Measurements from ENCODE around the gene WIPF1. TPM values are rescaled to one million over a fixed set of nuclear protein-coding genes. Genes with fewer than 3 reads are reported as not detected.
A peak's percentile ranks its signal among the peaks of the same experiment; 100 is the strongest.

The WIPF1 gene
- total RNA-seq, 2 donors from 2014 or later, result 50.4 to 58.8 TPM

GRCh38 chr2:174610243-174610995, 12.8 kb upstream of the WIPF1 start:
- DNase-seq (ENCODE audit: low spot score), result no peak
- H3K9me3 ChIP-seq, result no peaks in the 10 kb centered on the region
- H3K36me3 ChIP-seq, result no peaks in the 10 kb centered on the region
- no peak overlapping the region for H3K27ac ChIP-seq
- no peak for ATAC-seq (ENCODE audit: insufficient number of reproducible peaks, low FRiP score, low read depth)
- H3K27me3 ChIP-seq (replicated peaks; ENCODE audit: insufficient read depth), result no peaks in the 10 kb centered on the region
- TF ChIP-seq, protein P1, sequence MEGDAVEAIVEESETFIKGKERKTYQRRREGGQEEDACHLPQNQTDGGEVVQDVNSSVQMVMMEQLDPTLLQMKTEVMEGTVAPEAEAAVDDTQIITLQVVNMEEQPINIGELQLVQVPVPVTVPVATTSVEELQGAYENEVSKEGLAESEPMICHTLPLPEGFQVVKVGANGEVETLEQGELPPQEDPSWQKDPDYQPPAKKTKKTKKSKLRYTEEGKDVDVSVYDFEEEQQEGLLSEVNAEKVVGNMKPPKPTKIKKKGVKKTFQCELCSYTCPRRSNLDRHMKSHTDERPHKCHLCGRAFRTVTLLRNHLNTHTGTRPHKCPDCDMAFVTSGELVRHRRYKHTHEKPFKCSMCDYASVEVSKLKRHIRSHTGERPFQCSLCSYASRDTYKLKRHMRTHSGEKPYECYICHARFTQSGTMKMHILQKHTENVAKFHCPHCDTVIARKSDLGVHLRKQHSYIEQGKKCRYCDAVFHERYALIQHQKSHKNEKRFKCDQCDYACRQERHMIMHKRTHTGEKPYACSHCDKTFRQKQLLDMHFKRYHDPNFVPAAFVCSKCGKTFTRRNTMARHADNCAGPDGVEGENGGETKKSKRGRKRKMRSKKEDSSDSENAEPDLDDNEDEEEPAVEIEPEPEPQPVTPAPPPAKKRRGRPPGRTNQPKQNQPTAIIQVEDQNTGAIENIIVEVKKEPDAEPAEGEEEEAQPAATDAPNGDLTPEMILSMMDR (IDR thresholded peaks at IDR 0.05), result no peak
- no peak overlapping the region for H3K4me3 ChIP-seq
- peaks cover 37 to 73% of the 10 kb centered on the region in 2 donors for H3K4me1 ChIP-seq (ENCODE audit: control insufficient read depth in 1 of 2, low read depth in 2 of 2)

DNA sequence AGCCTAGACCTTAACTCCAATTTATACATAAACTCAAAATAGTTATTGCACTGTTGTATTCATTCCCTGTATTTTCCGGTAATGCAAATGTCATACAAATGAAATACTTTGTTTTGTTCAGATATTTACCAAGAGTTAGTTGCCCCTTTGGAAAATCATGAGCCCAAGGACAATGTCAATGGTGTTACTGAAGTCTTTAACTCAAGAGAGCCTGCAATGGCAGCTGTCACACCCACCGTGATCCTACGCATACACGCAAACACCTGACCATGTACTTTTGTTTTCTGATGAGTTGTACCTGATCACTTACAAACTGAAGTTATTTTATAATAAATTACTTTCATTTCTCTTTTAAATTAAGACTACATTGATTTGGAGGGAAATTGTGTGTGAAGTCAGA, 11.7 kb upstream of the WIPF1 start:
- H3K4me3 ChIP-seq, result no peak overlapping the region
- TF ChIP-seq, protein P1 (IDR thresholded peaks at IDR 0.05), result no peak
- no peaks in the 10 kb centered on the region for H3K9me3 ChIP-seq
- no peak overlapping the region for H3K27ac ChIP-seq
- H3K4me1 ChIP-seq (ENCODE audit: control insufficient read depth in 1 of 2, low read depth in 2 of 2), result peaks cover 28 to 62% of the 10 kb centered on the region in 2 donors
- no peaks in the 10 kb centered on the region for H3K36me3 ChIP-seq
- DNase-seq (ENCODE audit: low spot score), result no peak
- H3K27me3 ChIP-seq (replicated peaks; ENCODE audit: insufficient read depth), result no peaks in the 10 kb centered on the region
- ATAC-seq (ENCODE audit: insufficient number of reproducible peaks, low FRiP score, low read depth), result no peak

- TF ChIP-seq, protein P1 (IDR thresholded peaks at IDR 0.05), result no peak
- no peaks in the 10 kb centered on the region for H3K9me3 ChIP-seq
- H3K36me3 ChIP-seq, result no peaks in the 10 kb centered on the region
- no peak overlapping the region for H3K4me3 ChIP-seq
- H3K27ac ChIP-seq, result no peak overlapping the region
- no peak for DNase-seq (ENCODE audit: low spot score)
- H3K4me1 ChIP-seq (ENCODE audit: control insufficient read depth in 1 of 2, low read depth in 2 of 2), result peaks cover 24 to 57% of the 10 kb centered on the region in 2 donors
- ATAC-seq (ENCODE audit: insufficient number of reproducible peaks, low FRiP score, low read depth), result no peak
- no peaks in the 10 kb centered on the region for H3K27me3 ChIP-seq (replicated peaks; ENCODE audit: insufficient read depth)
Measured at GRCh38 chr2:174608866-174609214, 11.2 kb upstream of the WIPF1 start.

- Histone ChIP-seq H3K4me3 (no peak overlapping the region), H3K27me3 (replicated peaks; ENCODE audit: insufficient read depth) (no peaks in the 10 kb centered on the region), H3K36me3 (no peaks in the 10 kb centered on the region), H3K4me1 (ENCODE audit: control insufficient read depth in 1 of 2, low read depth in 2 of 2) (peaks cover 18 to 51% of the 10 kb centered on the region in 2 donors), H3K27ac (peak overlapping the region; percentile 21 to 30), H3K9me3 (no peaks in the 10 kb centered on the region)
- ATAC-seq (ENCODE audit: insufficient number of reproducible peaks, low FRiP score, low read depth) (no peak), DNase-seq (ENCODE audit: low spot score) (no peak)
- TF ChIP-seq, protein P1 (IDR thresholded peaks at IDR 0.05), result no peak
Measured at GRCh38 chr2:174607989-174608865, 10.6 kb upstream of the WIPF1 start.

DNA sequence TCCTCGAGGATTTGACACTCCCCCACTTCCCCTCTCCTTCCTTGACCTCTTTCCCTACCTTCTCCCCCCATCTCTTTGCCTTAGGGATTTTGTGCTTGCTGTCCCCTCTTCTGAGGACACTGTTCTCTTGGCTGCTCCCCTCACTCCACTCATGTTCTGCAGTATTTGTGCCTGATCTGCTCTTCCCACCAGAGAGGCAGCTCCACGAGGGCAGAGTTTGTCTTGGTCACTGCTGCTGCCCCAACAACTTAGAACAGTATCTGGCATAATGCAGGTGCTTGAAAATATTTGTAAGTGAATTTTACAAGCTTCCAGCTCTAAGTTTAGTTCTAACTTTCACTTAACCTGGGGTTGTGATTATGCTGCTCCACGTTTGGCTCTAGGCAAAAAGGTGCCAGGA, 10.0 kb upstream of the WIPF1 start:
- DNase-seq (ENCODE audit: low spot score) (no peak), ATAC-seq (ENCODE audit: insufficient number of reproducible peaks, low FRiP score, low read depth) (no peak)
- Histone ChIP-seq H3K4me1 (ENCODE audit: control insufficient read depth in 1 of 2, low read depth in 2 of 2) (peaks cover 20 to 52% of the 10 kb centered on the region in 2 donors), H3K4me3 (no peak overlapping the region), H3K36me3 (no peaks in the 10 kb centered on the region), H3K27ac (peak overlapping the region; percentile 21 to 30), H3K27me3 (replicated peaks; ENCODE audit: insufficient read depth) (no peaks in the 10 kb centered on the region), H3K9me3 (no peaks in the 10 kb centered on the region)
- TF ChIP-seq, protein P1 (IDR thresholded peaks at IDR 0.05), result no peak

Measured in thoracic aorta (tissue), 2 donors.